Fibroblast of villous mesenchyme (primary cell): Measurements from ENCODE around the gene TRMT6. TPM values are rescaled to one million over a fixed set of nuclear protein-coding genes. Genes with fewer than 3 reads are reported as not detected.

Source experiments
- DNase-seq: peaks from one replicate; pipeline ENCODE4 v3.0.0-alpha.2; 2010; ENCODE audit warnings: low read depth
- H3K4me3 ChIP-seq: 2 replicates; pipeline ENCODE4 v1.5.1; 2011; ENCODE audit warnings: low read depth, mild to moderate bottlenecking, low read length
- total RNA-seq: library from RNA; depleted of rRNA; stranded (reverse); fragments of >200 nt; gene quantifications from 2 replicates; pipeline ENCODE4 v1.2.3, GENCODE V29; 2012
- TF ChIP-seq, protein P1 (sequence below): IDR thresholded peaks from 2 replicates; pipeline ENCODE4 v1.5.1; 2012; ENCODE audit warnings: low read depth, mild to moderate bottlenecking, low read length; ENCODE audit not compliant: insufficient read depth

The TRMT6 gene
- total RNA-seq, 1 donor: 9.9 TPM

DNA sequence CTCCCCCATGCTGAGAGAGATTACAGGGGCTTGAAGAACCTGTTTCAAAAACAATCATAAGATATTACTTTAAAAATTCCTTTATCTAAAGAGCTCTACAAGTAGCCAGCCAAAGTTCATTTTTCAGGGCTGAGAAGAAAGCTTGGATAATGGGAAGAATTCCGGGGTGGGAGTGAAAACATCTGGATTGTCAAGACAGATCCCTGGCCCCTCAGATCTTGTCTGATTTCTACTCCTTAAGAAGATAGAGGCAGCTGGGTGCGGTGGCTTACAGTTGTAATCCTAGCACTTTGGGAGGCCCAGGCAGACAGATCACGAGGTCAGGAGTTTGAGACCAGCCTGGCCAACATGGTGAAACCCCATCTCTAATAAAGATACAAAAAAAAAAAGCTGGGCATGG is 24.8 kb downstream of the TRMT6 start:
- H3K4me3 ChIP-seq: no peak overlapping the region
- DNase-seq: no peak
- TF ChIP-seq, protein P1, sequence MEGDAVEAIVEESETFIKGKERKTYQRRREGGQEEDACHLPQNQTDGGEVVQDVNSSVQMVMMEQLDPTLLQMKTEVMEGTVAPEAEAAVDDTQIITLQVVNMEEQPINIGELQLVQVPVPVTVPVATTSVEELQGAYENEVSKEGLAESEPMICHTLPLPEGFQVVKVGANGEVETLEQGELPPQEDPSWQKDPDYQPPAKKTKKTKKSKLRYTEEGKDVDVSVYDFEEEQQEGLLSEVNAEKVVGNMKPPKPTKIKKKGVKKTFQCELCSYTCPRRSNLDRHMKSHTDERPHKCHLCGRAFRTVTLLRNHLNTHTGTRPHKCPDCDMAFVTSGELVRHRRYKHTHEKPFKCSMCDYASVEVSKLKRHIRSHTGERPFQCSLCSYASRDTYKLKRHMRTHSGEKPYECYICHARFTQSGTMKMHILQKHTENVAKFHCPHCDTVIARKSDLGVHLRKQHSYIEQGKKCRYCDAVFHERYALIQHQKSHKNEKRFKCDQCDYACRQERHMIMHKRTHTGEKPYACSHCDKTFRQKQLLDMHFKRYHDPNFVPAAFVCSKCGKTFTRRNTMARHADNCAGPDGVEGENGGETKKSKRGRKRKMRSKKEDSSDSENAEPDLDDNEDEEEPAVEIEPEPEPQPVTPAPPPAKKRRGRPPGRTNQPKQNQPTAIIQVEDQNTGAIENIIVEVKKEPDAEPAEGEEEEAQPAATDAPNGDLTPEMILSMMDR: no peak

DNA sequence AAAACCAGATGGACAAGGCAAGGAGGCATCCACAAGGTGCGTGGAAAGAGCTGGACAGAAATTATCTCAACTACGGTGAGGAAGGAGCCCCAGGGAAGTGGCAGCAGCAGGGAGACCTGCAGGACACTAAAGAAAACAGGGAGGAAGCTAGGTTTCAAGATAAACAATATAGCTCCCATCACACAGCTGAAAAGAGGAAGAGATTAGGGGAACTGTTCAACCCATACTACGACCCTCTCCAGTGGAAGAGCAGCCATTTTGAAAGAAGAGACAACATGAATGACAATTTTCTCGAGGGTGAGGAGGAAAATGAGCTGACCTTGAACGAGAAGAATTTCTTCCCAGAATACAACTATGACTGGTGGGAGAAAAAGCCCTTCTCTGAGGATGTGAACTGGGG is 26.8 kb downstream of the TRMT6 start:
- no peak overlapping the region for H3K4me3 ChIP-seq
- TF ChIP-seq, protein P1: no peak
- DNase-seq: no peak

DNA sequence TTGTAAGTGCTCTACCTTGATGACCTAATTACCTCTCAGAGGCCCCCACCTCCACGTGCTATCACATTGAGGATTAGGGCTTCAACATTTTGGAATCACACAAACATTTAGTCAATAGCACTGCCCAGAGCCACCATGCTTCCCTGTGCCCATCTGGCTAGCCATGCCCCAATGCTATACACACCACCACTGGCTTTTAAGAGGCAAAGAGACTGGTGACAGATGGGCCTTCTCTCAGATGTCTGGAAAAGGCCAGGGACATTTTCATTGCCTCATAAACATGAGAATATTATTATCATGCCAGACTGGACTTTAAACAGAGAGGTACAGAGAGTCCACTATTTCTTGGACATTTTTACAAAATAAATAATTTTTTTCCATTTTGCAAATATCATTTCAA is 29.8 kb downstream of the TRMT6 start:
- TF ChIP-seq, protein P1: no peak
- DNase-seq: no peak
- no peak overlapping the region for H3K4me3 ChIP-seq

DNA sequence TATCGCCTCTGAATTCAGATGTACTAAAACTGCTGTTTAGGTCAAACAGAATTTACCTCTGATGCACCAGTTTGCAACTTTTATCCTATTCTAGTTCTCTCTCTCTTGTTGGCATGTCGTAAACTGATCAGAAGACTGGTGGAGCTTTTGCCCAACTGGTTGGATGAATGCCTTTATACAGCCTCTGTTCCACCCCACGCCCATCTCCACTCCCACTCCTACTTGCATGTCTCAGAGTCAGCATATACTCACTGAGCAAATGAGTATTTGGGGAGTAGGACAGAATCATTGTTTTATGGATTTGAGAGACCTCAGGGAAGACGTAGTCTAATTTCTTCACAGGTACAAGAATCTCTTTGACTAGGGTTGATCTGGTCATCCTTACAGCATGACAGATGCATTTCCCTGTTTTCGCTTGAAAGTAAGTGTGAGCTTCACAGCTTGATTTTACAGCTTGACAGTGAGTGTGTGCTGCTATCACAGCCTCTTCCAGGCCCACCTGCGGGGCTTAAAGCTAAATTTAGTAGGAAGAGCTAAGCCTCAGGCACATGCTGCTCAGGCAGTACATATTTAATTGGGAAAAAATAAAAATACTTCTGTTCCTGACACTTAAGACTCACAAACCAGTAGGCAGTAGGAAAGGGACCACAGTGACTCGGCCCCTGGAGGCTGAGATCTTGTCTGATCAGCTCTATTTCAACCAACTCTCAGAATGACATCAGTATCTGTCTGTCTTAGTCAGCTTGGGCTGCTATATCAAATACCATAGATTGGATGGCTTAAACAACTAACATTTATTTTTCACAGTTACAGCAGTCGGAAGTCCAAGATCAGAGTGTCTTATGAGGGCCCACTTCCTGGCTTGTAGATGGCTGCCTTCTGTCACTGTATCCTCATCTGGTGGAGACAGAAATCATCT is 30.4 kb downstream of the TRMT6 start:
- H3K4me3 ChIP-seq: no peak overlapping the region
- DNase-seq: no peak
- TF ChIP-seq, protein P1: no peak

GRCh38 chr20:5918856-5919625 is 31.3 kb downstream of the TRMT6 start:
- peak; percentile 51 for DNase-seq
- TF ChIP-seq, protein P1: no peak
- no peak overlapping the region for H3K4me3 ChIP-seq

DNA sequence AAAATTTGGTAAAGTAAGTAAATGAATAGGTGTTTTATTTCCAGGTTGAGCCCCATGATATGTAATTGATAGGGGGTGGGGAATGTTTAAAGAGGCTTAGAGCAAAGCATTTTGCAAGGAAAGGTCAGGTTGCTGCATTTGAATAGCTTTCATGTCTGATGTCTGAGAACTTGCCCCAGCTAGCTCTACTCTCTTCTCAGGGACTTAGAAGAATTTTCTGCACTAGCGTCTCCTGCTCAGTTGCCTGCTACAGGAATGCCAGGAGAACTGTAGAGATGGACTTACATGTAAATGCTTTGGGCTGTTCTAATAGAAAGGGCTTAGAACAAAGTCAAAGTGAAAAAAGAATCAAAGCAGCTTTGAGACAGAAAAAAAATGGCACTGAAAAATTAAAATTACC is 35.5 kb downstream of the TRMT6 start:
- H3K4me3 ChIP-seq: no peak overlapping the region
- DNase-seq: no peak
- TF ChIP-seq, protein P1: no peak
